Upper lobe of left lung (tissue), 4 donors: ENCODE data around the gene HS3ST3A1.

Experiments
- POLR2A ChIP-seq, 4 donors: fragments of 450-650 bp; IDR thresholded peaks; one replicate each; pipeline ENCODE4 v1.5.1; 2016 to 2017; ENCODE audit warnings: antibody characterized with exemption in 4 of 4, mild to moderate bottlenecking in 2 of 4
- TF ChIP-seq, protein P1 (sequence below), 6 experiments: fragments of 450-650 bp in 4 of 6; fragments of 200-600 bp in 2 of 6; sonication (generic) in 2 of 6; IDR thresholded peaks; one replicate each; pipeline ENCODE4 v1.5.1; 2016 to 2019; ENCODE audit warnings: antibody characterized with exemption in 6 of 6

DNA sequence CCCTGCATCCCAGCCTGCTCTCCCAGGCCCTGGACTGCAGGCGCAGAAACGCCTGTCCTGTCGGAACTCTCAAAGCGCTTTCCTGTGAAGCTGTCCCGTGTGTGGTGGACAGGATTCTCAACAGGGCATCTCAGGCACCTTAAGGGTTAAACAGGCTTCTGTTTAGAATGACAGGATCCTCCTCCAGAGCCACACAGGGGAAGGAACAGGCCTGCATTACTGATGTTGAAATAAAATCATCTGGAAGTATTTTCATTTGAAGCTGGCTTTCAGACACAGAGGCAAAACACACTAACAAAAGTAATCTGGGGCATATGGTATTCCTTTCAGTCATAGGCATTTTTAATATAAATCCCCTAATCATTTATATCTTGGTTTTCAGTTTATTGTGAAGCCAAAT lies 7.4 kb downstream of the HS3ST3A1 start:
- TF ChIP-seq, protein P1, sequence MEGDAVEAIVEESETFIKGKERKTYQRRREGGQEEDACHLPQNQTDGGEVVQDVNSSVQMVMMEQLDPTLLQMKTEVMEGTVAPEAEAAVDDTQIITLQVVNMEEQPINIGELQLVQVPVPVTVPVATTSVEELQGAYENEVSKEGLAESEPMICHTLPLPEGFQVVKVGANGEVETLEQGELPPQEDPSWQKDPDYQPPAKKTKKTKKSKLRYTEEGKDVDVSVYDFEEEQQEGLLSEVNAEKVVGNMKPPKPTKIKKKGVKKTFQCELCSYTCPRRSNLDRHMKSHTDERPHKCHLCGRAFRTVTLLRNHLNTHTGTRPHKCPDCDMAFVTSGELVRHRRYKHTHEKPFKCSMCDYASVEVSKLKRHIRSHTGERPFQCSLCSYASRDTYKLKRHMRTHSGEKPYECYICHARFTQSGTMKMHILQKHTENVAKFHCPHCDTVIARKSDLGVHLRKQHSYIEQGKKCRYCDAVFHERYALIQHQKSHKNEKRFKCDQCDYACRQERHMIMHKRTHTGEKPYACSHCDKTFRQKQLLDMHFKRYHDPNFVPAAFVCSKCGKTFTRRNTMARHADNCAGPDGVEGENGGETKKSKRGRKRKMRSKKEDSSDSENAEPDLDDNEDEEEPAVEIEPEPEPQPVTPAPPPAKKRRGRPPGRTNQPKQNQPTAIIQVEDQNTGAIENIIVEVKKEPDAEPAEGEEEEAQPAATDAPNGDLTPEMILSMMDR (IDR thresholded peaks at IDR 0.05): no peak
- TF ChIP-seq POLR2A (IDR thresholded peaks at IDR 0.05): no peak
